MG63 (cell line): ENCODE results near the gene PTPRK. TPM values are rescaled to one million over a fixed set of nuclear protein-coding genes. Genes with fewer than 3 reads are reported as not detected.
"Not testable (repeated sequence)": the region's sequence is repeated elsewhere in the genome, so short reads cannot be mapped to it uniquely, and the experiment has no call there.

Source experiments
- DNase-seq: peaks from one replicate; pipeline ENCODE4 v3.0.0-alpha.2; 2020
- H3K27me3 ChIP-seq: fragments of 250-450 bp; sonication (Bioruptor Pico); 2 replicates; pipeline ENCODE4 v1.5.1; 2020; ENCODE audit warnings: mild to moderate bottlenecking, moderate library complexity
- H3K36me3 ChIP-seq: fragments of 250-450 bp; sonication (Bioruptor Pico); 2 replicates; pipeline ENCODE4 v1.5.1; 2020; ENCODE audit warnings: mild to moderate bottlenecking, moderate library complexity
- H3K4me3 ChIP-seq: fragments of 250-450 bp; sonication (Bioruptor Pico); 2 replicates; pipeline ENCODE4 v1.5.1; 2020; ENCODE audit warnings: mild to moderate bottlenecking, moderate library complexity
- H3K9me3 ChIP-seq: fragments of 250-450 bp; sonication (Bioruptor Pico); 2 replicates; pipeline ENCODE4 v1.5.1; 2020; ENCODE audit warnings: mild to moderate bottlenecking, moderate library complexity
- total RNA-seq: library from RNA; depleted of rRNA; stranded (reverse); fragments of >200 nt; shearing (Covaris generic); gene quantifications from 2 replicates; pipeline ENCODE4 v1.2.3, GENCODE V29; 2014; ENCODE audit warnings: low replicate concordance

Gene PTPRK
- total RNA-seq, 1 experiment from 2014 or later: 9.7 TPM

DNA sequence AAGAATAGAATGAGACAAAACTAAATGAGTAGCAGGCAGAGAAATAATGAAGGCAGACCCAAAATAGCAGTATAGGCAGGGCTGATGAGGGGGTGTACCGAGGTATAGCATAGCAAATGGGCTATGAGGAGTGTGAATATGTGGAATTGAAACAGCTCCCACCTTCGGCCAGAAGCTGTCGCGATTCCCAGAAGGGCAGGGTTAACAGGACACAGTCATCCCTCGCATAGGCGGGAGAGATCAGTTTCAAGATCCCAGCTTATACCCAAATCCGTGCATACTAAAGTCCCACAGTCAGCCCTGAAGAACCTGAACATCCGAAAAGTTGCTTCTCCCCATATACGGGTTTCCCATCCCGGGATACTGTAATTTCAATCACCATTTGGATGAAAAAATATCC lies 82.7 kb downstream of the PTPRK start:
- H3K27me3 ChIP-seq: no peaks in the 10 kb centered on the region
- no peaks in the 10 kb centered on the region for H3K36me3 ChIP-seq
- H3K9me3 ChIP-seq: no peaks in the 10 kb centered on the region
- no peak for DNase-seq
- H3K4me3 ChIP-seq: no peak overlapping the region

DNA sequence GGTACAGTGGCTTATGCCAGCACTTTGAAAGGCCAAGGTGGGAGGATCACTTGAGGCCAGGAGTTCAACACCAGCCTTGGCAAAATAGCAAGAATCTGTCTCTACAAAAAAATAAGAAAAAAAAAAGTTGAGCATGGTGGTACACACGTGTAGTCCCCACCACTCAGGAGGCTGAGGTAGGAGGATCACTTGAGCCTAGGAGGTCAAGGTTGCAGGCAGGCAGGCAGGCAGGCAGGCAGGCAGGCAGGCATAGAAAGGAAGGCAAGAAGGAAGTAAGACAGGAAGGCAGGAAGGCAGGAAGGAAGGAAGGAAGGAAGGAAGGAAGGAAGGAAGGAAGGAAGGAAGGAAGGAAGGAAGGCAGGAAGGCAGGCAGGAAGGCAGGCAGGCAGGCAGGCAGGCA lies 85.6 kb downstream of the PTPRK start:
- H3K4me3 ChIP-seq, H3K9me3 ChIP-seq, DNase-seq, H3K36me3 ChIP-seq, H3K27me3 ChIP-seq: not testable (repeated sequence)

DNA sequence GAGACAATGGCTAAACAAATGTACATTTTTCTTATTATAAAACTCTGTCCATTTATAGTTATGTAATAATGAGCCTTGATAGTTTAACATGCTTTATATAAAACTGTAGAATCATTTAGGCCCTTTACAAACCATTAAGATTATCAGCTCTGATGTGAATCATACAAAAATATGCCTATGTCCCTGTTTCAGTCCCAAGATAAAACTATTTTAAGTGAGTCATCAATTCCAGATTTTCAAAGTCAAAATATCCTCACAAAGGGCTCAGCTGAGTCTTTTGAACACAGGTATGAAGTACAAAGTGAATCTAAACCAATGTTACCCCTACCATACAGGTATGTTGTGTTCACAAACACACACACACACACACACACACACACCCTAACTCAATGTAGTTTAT lies 88.0 kb downstream of the PTPRK start:
- no peaks in the 10 kb centered on the region for H3K9me3 ChIP-seq
- H3K4me3 ChIP-seq: no peak overlapping the region
- H3K27me3 ChIP-seq: no peaks in the 10 kb centered on the region
- DNase-seq: no peak
- no peaks in the 10 kb centered on the region for H3K36me3 ChIP-seq

DNA sequence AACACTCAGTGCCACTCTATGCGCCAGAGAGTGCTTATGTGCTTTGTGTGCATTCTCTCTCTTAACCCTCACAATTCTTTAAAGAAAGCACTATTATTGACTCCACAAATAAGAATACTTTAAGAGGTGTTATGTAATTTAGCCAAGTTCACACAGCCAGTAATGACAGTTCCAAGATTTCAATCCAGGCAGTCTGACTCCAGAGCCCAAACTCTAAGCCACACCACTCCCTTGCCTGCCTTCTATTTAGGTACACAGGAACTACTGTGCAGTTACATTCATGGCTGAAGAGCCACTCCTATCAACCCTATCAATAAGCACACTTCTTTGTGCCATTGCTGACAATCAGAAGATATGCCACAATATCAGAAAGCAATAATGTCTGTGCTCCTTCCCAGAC lies 93.3 kb downstream of the PTPRK start:
- no peak for DNase-seq
- no peak overlapping the region for H3K4me3 ChIP-seq
- no peaks in the 10 kb centered on the region for H3K9me3 ChIP-seq
- H3K27me3 ChIP-seq: no peaks in the 10 kb centered on the region
- no peaks in the 10 kb centered on the region for H3K36me3 ChIP-seq

DNA sequence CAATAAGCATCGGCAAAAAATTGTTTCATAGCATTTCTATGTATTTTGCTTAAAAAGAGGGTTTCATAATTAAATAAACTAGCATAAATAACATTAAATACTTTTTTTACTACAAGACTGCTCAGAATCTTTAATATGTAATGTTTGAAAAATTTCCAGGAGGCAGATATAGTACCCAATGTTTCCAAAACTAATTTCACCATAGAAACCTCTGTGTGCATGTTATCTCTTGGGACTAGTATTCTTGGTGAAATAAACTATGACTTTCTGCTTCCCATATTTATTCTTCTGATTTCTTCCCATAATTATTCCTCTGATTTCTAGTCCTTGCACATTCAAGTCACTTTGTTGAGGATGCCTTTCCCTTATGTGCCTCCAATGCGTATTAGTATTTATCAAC lies 94.5 kb downstream of the PTPRK start:
- H3K36me3 ChIP-seq: no peaks in the 10 kb centered on the region
- no peak overlapping the region for H3K4me3 ChIP-seq
- no peak for DNase-seq
- no peaks in the 10 kb centered on the region for H3K9me3 ChIP-seq
- no peaks in the 10 kb centered on the region for H3K27me3 ChIP-seq

DNA sequence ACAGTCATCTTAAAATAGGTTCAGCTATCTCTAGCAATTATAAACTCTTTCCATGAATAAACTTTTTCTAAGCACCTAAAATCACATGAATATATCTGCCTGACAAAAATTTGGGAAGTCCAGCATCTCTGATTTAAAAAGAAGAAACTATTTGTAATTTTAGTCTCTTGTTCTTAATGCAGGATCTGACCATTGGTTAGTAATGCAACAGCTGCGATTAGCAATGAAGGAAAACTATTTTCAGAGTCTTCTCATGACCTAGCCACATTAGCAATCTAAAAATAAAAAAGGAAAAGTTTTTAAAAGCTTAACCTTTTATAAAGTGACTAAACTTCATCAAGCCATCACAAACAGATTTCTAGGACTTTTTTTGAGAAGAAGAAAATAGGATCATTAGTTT lies 97.5 kb downstream of the PTPRK start:
- Histone ChIP-seq H3K36me3 (no peaks in the 10 kb centered on the region), H3K9me3 (peaks cover 11% of the 10 kb centered on the region), H3K4me3 (no peak overlapping the region), H3K27me3 (no peaks in the 10 kb centered on the region)
- no peak for DNase-seq

DNA sequence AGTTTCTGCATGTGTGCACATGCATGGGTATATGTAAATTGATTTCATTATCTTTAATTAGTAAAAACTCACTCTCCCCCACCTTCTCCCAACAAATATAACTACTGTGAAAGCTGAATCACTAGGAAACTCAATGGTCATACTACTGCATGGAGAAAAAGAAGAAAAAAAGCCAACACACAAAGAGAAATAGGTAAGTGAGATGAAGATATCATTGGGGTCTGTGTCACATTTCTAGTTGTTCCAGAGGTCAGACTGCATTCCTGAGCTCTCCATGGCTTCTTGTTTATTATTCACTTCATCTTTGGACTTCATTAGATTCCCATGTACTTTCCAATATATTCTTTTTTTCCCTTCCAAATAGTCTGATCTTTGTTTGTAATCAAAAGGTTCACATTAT lies 98.2 kb downstream of the PTPRK start:
- H3K9me3 ChIP-seq: peaks cover 11% of the 10 kb centered on the region
- H3K36me3 ChIP-seq: no peaks in the 10 kb centered on the region
- H3K4me3 ChIP-seq: no peak overlapping the region
- no peak for DNase-seq
- no peaks in the 10 kb centered on the region for H3K27me3 ChIP-seq

DNA sequence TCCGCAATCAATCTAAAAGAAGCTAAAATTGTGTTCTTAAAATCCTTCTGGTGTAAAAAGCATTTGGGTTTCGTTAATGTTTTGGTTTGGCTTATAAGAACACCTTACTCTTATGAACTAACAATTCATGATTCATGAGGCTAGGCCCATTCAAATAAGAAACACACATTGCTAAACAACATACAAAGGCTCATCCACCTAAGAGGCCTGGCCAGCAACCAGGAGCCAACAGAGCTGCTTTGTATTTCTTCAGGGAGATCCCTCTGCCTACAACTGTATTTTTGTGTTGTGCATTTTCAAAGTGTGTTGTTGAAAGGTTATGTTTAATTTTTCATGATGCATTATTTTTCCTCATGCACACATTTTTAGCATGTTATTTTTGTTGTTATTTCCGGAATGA lies 98.6 kb downstream of the PTPRK start:
- Histone ChIP-seq H3K27me3 (no peaks in the 10 kb centered on the region), H3K9me3 (peaks cover 11% of the 10 kb centered on the region), H3K4me3 (no peak overlapping the region), H3K36me3 (no peaks in the 10 kb centered on the region)
- no peak for DNase-seq

DNA sequence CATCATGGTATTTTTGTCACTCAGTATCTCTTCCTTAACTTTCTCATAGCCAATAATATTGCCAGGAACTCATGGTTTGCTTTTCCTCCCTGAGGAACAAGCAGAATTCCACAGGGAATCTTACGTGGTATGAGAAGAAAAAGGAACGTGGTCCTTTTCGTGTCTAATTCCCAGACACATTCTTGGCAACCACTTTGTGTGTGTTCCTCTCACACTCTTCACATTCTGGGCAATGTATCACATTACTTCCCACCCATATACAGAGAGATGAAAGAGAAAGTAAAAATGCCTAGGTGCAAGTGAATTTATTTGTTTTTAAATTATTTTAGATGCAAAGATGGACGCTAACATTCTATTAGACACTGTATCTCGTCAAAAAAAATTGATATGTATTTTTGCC lies 102.7 kb downstream of the PTPRK start:
- Histone ChIP-seq H3K27me3 (no peaks in the 10 kb centered on the region), H3K9me3 (peaks cover 11% of the 10 kb centered on the region), H3K36me3 (no peaks in the 10 kb centered on the region; the same call in 1 of the 2 replicates), H3K4me3 (no peak overlapping the region)
- DNase-seq: no peak

DNA sequence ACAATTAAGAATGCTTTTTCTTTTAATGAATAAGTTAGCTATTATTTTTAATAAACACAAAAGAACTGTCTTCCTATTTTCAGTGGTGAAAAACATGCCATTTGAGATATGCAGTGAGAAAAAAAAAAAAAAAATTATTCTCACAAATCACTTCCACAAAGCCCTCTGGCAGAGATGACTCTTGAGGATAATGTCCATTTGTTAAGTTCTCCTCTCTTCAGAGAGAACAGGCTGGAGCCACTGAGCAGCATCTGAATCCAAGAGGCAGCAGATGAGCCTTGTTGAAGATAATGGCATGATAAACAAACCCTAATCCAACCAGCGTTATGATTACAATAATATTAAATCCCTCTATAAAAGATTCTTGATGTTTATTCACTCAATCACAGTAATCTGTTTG lies 105.0 kb downstream of the PTPRK start:
- Histone ChIP-seq H3K27me3 (no peaks in the 10 kb centered on the region), H3K9me3 (peaks cover 11% of the 10 kb centered on the region), H3K36me3 (no peaks in the 10 kb centered on the region; the same call in 1 of the 2 replicates), H3K4me3 (no peak overlapping the region)
- no peak for DNase-seq

DNA sequence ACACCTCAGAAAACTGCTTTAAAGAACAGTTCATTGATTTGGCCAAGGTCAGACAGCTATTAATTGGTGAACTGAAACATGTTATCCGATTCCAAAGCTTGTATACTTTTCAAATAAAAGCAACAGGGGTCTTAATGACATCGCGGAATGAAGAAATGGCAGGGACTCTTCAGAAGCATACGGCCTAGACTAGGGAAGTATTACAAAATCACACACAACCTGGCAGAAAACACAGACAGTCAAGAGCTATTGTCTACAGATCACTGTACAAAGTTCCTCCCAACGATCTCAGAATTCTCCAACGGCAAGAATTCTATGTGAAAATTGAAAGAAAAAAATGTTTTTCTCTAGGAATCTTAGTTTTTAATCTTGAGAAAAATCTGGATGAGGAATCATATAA lies 105.5 kb downstream of the PTPRK start:
- peaks cover 11% of the 10 kb centered on the region for H3K9me3 ChIP-seq
- H3K27me3 ChIP-seq: no peaks in the 10 kb centered on the region
- H3K4me3 ChIP-seq: no peak overlapping the region
- no peak for DNase-seq
- no peaks in the 10 kb centered on the region; the same call in 1 of the 2 replicates for H3K36me3 ChIP-seq

DNA sequence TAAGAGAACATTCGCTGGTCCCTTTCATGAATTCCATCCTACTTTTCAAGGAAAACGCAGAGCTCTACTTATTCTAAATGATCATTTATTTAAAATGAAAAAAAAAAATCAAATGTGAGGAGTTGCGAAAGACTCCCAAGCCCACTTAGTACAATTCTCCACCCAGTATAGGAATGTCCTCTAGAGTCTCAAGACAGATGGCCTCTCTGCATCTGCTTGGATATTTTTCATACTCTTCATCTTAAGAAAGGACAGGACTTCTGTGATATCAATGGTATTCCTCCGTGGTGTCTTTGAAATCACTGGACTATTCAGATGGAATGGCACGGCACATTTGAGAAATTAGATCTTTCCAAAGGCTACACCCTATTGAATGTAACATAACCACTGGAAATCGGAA lies 107.1 kb downstream of the PTPRK start:
- H3K27me3 ChIP-seq: no peaks in the 10 kb centered on the region
- no peak overlapping the region for H3K4me3 ChIP-seq
- DNase-seq: no peak
- no peaks in the 10 kb centered on the region; the same call in 1 of the 2 replicates for H3K36me3 ChIP-seq
- peaks cover 2% of the 10 kb centered on the region for H3K9me3 ChIP-seq

DNA sequence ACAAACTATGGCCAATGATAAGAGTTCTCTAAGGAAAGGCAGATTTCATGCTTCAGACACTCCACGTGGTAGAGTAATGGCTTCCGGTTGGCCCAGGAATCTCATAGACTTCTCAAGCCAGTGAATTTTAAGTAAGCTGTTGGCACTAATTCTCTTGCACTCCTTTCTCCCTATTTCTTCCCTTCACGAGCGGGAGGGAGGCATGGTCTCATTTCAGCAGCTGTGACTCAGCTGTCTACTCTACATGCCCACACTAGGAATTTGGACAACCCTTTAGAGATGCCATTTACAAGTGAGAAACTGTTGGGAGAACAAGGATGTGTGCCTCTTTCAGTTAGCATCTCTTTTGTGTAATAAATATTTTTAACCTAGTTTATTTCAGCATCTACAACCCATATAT lies 107.7 kb downstream of the PTPRK start:
- no peaks in the 10 kb centered on the region for H3K27me3 ChIP-seq
- no peaks in the 10 kb centered on the region for H3K9me3 ChIP-seq
- H3K36me3 ChIP-seq: no peaks in the 10 kb centered on the region; the same call in 1 of the 2 replicates
- H3K4me3 ChIP-seq: no peak overlapping the region
- peak; percentile 2 for DNase-seq

DNA sequence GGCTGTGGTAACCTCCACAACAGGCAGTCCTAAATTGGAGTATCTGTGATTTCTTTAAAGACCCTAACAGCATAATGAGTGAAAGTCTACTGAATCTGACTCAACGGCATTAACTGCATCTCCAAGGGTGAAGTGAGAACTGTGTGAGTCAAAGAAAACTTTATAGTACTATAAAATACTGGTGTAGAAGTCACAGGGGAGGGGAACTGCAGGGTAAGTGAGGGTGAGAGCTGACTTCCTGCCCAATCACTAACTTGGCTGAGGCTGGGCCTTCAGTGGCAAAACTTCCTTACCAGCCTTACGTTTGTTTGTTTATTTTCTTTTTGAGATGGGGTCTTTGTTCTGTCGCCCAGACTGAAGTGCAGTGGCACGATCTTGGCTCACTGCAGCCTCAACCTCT lies 109.8 kb downstream of the PTPRK start:
- Histone ChIP-seq H3K27me3 (no peaks in the 10 kb centered on the region), H3K4me3 (no peak overlapping the region), H3K9me3 (no peaks in the 10 kb centered on the region), H3K36me3 (no peaks in the 10 kb centered on the region; the same call in 1 of the 2 replicates)
- DNase-seq: peak; percentile 22

DNA sequence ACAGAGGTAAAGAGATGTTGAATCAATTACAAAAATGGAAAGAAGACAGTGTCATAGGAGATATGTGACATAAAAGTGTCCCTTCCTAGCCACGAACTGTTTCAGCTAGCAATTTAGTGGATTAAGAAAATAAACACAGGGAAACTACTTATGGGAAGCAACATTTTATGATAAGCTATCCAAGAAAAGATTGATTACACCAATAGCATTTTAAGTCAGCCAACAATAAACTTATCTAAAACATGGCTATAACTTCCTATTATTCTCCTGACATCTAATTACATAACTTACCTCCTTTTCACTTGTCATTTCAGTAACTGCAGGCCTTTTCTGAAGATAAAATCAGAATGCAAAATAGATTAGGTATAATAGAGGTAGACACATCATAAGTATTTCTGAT lies 111.4 kb downstream of the PTPRK start:
- no peaks in the 10 kb centered on the region for H3K36me3 ChIP-seq
- H3K27me3 ChIP-seq: no peaks in the 10 kb centered on the region
- no peak for DNase-seq
- H3K4me3 ChIP-seq: no peak overlapping the region
- H3K9me3 ChIP-seq: no peaks in the 10 kb centered on the region

DNA sequence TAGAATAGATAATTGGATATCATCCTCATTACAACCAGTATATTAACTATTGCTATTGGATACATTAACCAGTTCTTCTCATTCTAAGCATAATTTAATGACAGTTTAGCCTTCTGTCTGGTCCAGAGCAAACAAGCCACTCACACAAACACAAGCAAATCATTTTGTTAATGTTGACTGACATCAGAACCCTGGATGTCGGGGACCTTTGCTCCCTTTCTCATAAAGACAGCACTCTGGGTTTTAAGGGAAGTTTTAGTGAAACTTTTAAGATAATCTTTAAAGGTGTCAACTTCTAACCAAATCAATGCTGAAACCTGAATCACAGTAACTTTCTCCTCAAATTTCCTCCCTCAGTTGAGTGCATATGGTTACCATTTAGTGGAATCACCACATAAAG lies 113.9 kb downstream of the PTPRK start:
- no peak for DNase-seq
- no peaks in the 10 kb centered on the region for H3K36me3 ChIP-seq
- H3K4me3 ChIP-seq: no peak overlapping the region
- H3K27me3 ChIP-seq: no peaks in the 10 kb centered on the region
- H3K9me3 ChIP-seq: no peaks in the 10 kb centered on the region

DNA sequence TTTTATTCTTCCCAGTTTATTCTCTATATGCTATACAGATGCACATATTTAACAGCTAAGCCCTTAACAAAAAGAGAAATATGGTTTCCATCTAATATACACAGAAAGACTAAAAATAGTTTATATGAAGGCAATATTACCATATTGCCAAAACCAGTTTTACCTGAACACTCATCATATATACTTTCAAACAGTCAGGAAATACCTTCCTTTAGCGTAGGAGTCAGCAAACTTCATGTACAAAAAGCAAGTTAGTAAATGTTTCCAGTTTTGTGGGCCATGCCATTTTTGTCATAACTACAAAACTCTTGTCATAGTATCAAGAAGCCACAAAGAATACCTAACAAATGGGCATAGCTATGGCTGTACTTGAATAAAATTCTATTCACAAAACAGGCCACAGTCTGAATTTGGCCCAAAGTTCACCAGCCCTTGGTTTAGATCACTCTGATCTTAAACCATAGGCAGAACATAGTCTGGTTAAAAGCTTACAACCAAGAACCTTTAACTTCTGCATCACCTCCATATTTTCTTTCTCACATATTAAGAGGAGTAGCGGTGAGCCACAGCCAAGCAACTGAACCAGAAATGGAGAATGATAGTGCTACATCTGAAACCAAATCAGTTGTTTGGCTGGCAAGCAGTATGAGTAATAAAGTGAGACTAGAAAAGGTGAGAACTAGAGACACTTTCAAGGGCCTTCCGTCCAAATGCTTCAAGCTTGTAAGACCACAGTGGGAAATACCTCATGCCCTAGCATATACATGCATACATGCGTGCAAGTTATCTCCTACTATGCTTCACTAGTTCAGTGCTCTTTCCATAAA lies 116.6 kb downstream of the PTPRK start:
- no peaks in the 10 kb centered on the region for H3K36me3 ChIP-seq
- no peaks in the 10 kb centered on the region for H3K27me3 ChIP-seq
- no peak overlapping the region for H3K4me3 ChIP-seq
- H3K9me3 ChIP-seq: no peaks in the 10 kb centered on the region
- no peak for DNase-seq

DNA sequence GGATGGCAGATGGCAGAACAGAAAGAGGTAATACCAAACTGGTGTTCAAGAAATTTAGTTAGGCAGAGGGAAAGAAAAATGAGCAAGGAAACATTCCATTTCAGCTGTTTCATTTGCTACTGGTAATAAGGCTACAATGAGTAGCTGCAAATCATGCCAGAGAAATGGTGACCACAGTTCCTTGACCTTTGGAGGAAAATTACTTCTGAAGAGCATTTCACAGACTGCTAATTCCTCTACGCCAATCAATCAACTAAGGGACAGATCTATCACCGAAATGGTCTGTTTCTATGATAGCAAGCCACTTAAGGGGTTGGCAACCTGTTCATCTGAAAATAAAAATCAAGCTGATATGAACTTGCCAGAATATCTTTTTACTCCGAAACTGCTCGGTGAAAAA lies 119.5 kb downstream of the PTPRK start:
- no peaks in the 10 kb centered on the region for H3K36me3 ChIP-seq
- DNase-seq: no peak

More for the DNA sequence above, 119.5 kb downstream of the PTPRK start:
- H3K4me3 ChIP-seq: no peak overlapping the region
- no peaks in the 10 kb centered on the region for H3K9me3 ChIP-seq
- no peaks in the 10 kb centered on the region for H3K27me3 ChIP-seq
